SU-DHL-6 (cell line): ENCODE results near the gene HEXD.

Source experiments
- H2AFZ ChIP-seq: fragments of 200-600 bp; sonication (generic); 2 replicates; pipeline ENCODE4 v1.6.1; 2014; ENCODE audit warnings: low read depth, mild to moderate bottlenecking, moderate library complexity, mixed read lengths, antibody characterized with exemption, low read length; ENCODE audit not compliant: severe bottlenecking
- H3F3A ChIP-seq: fragments of 200-600 bp; shearing (Covaris generic); 2 replicates; pipeline ENCODE4 v1.6.0; 2016; ENCODE audit warnings: antibody characterized with exemption, mild to moderate bottlenecking; ENCODE audit not compliant: insufficient read depth
- H3K27ac ChIP-seq: fragments of 200-600 bp; sonication (generic); 2 replicates; pipeline ENCODE4 v1.5.1; 2016; ENCODE audit warnings: low read depth, mild to moderate bottlenecking, low read length, moderate library complexity, mixed read lengths
- H3K27me3 ChIP-seq: fragments of 200-600 bp; sonication (generic), shearing (Covaris generic); 2 replicates; pipeline ENCODE4 v1.6.0; 2014; ENCODE audit warnings: mild to moderate bottlenecking, low read length
- H3K36me3 ChIP-seq: fragments of 200-600 bp; sonication (generic); 2 replicates; pipeline ENCODE4 v1.6.1; 2014; ENCODE audit warnings: mild to moderate bottlenecking, low read length, mixed read lengths
- H3K4me2 ChIP-seq: fragments of 300-600, 200-600 bp; shearing (Covaris generic), sonication (generic); 2 replicates; pipeline ENCODE4 v1.6.0; 2014; ENCODE audit warnings: low read length, low read depth, mild to moderate bottlenecking; ENCODE audit not compliant: poor library complexity, severe bottlenecking
- H3K4me3 ChIP-seq: fragments of 200-600 bp; sonication (generic); 2 replicates; pipeline ENCODE4 v1.5.1; 2014; ENCODE audit warnings: antibody characterized with exemption, low read length, mild to moderate bottlenecking, mixed read lengths; ENCODE audit not compliant: insufficient read depth, poor library complexity, severe bottlenecking
- H3K79me2 ChIP-seq: fragments of 200-600 bp; sonication (generic); 2 replicates; pipeline ENCODE4 v1.6.1; 2014; ENCODE audit warnings: mild to moderate bottlenecking, low read length, moderate library complexity; ENCODE audit not compliant: insufficient read depth
- H3K9ac ChIP-seq: fragments of 200-600 bp; sonication (generic); 2 replicates; pipeline ENCODE4 v1.7.0; 2014; ENCODE audit warnings: mild to moderate bottlenecking, low read length
- H3K9me2 ChIP-seq: fragments of 200-600 bp; sonication (generic); replicated peaks from 2 replicates; pipeline ENCODE4 v1.6.1; 2014; ENCODE audit warnings: low read length; ENCODE audit not compliant: insufficient read depth
- H3K9me3 ChIP-seq: fragments of 200-600 bp; sonication (generic); 2 replicates; pipeline ENCODE4 v1.6.1; 2014; ENCODE audit warnings: low read length, mixed read lengths; ENCODE audit not compliant: insufficient read depth
- H4K20me1 ChIP-seq: fragments of 200-600 bp; sonication (generic); 2 replicates; pipeline ENCODE4 v1.6.1; 2014; ENCODE audit warnings: low read depth, mild to moderate bottlenecking, antibody characterized with exemption, low read length, moderate library complexity, mixed read lengths
- CTCF ChIP-seq: fragments of 200-600 bp; sonication (generic); IDR thresholded peaks from one replicate; pipeline ENCODE4 v1.5.1; 2017; ENCODE audit warnings: antibody characterized with exemption, mild to moderate bottlenecking, low read length, moderate library complexity; ENCODE audit not compliant: insufficient read depth, poor library complexity, severe bottlenecking
- EZH2phosphoT487 ChIP-seq: fragments of 200-600 bp; sonication (generic), shearing (Covaris generic); conservative IDR thresholded peaks from 2 replicates; pipeline ENCODE4 v1.6.1; 2018; ENCODE audit warnings: mild to moderate bottlenecking, antibody characterized with exemption, low read length, moderate library complexity, mixed read lengths

The HEXD gene

GRCh38 chr17:82483204-82483660, 65.1 kb downstream of the HEXD start:
- Histone ChIP-seq H3K36me3 (peaks cover 2% of the 10 kb centered on the region; the same call in 1 of the 2 replicates), H3F3A (no peaks in the 10 kb centered on the region), H2AFZ (no peak overlapping the region), H3K27me3 (no peaks in the 10 kb centered on the region), H3K4me3 (no peak overlapping the region), H3K27ac (no peak overlapping the region), H3K4me2 (no peak overlapping the region), H4K20me1 (no peaks in the 10 kb centered on the region), H3K79me2 (no peaks in the 10 kb centered on the region), H3K9me3 (no peaks in the 10 kb centered on the region), H3K9me2 (no peaks in the 10 kb centered on the region), H3K9ac (no peak overlapping the region)
- no peak for TF ChIP-seq EZH2phosphoT487
- no peak for TF ChIP-seq CTCF

- Histone ChIP-seq H3K79me2 (no peaks in the 10 kb centered on the region), H4K20me1 (no peaks in the 10 kb centered on the region), H3K36me3 (peaks cover 2% of the 10 kb centered on the region; the same call in 1 of the 2 replicates), H3K4me3 (no peak overlapping the region), H3F3A (no peaks in the 10 kb centered on the region), H3K27ac (no peak overlapping the region), H3K9me3 (no peaks in the 10 kb centered on the region), H3K27me3 (no peaks in the 10 kb centered on the region), H3K9me2 (no peaks in the 10 kb centered on the region), H2AFZ (no peak overlapping the region), H3K9ac (no peak overlapping the region), H3K4me2 (no peak overlapping the region)
- TF ChIP-seq EZH2phosphoT487 (no peak), CTCF (no peak)
These were observed 65.7 kb downstream of the HEXD start for GRCh38 chr17:82483836-82484235.

GRCh38 chr17:82486231-82487094, 68.3 kb downstream of the HEXD start:
- Histone ChIP-seq H4K20me1 (no peaks in the 10 kb centered on the region), H3K79me2 (no peaks in the 10 kb centered on the region), H2AFZ (no peak overlapping the region), H3K9me2 (no peaks in the 10 kb centered on the region), H3K9ac (no peak overlapping the region), H3K36me3 (peaks cover 2% of the 10 kb centered on the region; the same call in 1 of the 2 replicates), H3K4me3 (no peak overlapping the region), H3K9me3 (no peaks in the 10 kb centered on the region), H3K4me2 (no peak overlapping the region), H3K27ac (no peak overlapping the region), H3K27me3 (no peaks in the 10 kb centered on the region), H3F3A (no peaks in the 10 kb centered on the region)
- no peak for TF ChIP-seq EZH2phosphoT487
- TF ChIP-seq CTCF, result no peak
